ENCODE measurements around the gene ELANE.

ELANE gene

DNA sequence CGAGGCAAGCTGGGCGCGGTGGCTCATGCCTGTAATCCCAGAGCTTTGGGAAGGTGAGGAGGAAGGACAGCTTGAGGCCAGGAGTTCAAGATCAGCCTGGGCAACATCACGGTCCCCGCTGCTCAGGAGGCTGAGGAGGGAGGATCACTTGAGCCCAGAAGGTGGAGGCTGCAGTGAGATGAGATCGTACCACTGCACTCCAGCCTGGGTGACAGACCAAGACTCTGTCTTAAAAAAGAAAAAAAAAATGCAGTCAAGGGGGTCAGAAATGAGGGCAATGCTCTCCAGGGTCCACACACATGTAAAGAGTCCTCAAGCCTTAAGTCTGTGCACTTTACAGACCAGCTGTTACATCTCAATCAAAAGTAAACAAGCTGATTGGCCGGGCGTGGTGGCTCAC is 52.4 kb downstream of the ELANE start:
- Mint-ChIP-seq H3K27me3 (no peaks in the 10 kb centered on the region), H3K27ac (no peak overlapping the region), H3K36me3 (ENCODE audit: low read depth) (peaks cover 68% of the 10 kb centered on the region), H3K4me3 (no peak overlapping the region), H3K9me3 (no peaks in the 10 kb centered on the region), H3K4me1 (ENCODE audit: low read depth) (peaks cover 45% of the 10 kb centered on the region)
- intact Hi-C loops (cut with micrococcal nuclease) = no loop called here
